ENCODE measurements around the gene ORAI3. TPM values are rescaled to one million over a fixed set of nuclear protein-coding genes. Genes with fewer than 3 reads are reported as not detected.
"Not testable (repeated sequence)": the region's sequence is repeated elsewhere in the genome, so short reads cannot be mapped to it uniquely, and the experiment has no call there.

The ORAI3 gene
- total RNA-seq, 1 donor from 2014 or later = 24.8 TPM

GRCh38 chr16:30924076-30924912 is 24.6 kb upstream of the ORAI3 start:
- DNase-seq (ENCODE audit: low read depth in 2 of 2) = no peak

GRCh38 chr16:30924913-30925631 is 23.8 kb upstream of the ORAI3 start:
- DNase-seq (ENCODE audit: low read depth in 2 of 2) = no peak

- no peak for DNase-seq (ENCODE audit: low read depth in 2 of 2)
Observed at GRCh38 chr16:30925632-30925987, 23.3 kb upstream of the ORAI3 start.

- DNase-seq (ENCODE audit: low read depth in 2 of 2) = no peak
Observed at GRCh38 chr16:30925995-30926811, 22.7 kb upstream of the ORAI3 start.

- DNase-seq (ENCODE audit: low read depth in 2 of 2) = no peak
Observed at GRCh38 chr16:30926937-30927788, 21.7 kb upstream of the ORAI3 start.

GRCh38 chr16:30927789-30928378 is 21.0 kb upstream of the ORAI3 start:
- peak; percentile 41 to 73 for DNase-seq (ENCODE audit: low read depth in 2 of 2)

GRCh38 chr16:30928390-30928789 is 20.5 kb upstream of the ORAI3 start:
- DNase-seq (ENCODE audit: low read depth in 2 of 2) = no peak

GRCh38 chr16:30929167-30929566 is 19.7 kb upstream of the ORAI3 start:
- DNase-seq (ENCODE audit: low read depth in 2 of 2) = no peak

GRCh38 chr16:30930160-30930571 is 18.7 kb upstream of the ORAI3 start:
- DNase-seq (ENCODE audit: low read depth in 2 of 2) = no peak

- DNase-seq (ENCODE audit: low read depth in 2 of 2) = no peak
Observed at GRCh38 chr16:30931068-30931650, 17.7 kb upstream of the ORAI3 start.

- peak; percentile 72 to 77 for DNase-seq (ENCODE audit: low read depth in 2 of 2)
Observed at GRCh38 chr16:30934827-30935557, 13.9 kb upstream of the ORAI3 start.

GRCh38 chr16:30937692-30938091 is 11.2 kb upstream of the ORAI3 start:
- no peak for DNase-seq (ENCODE audit: low read depth in 2 of 2)

- DNase-seq (ENCODE audit: low read depth in 2 of 2) = not testable (repeated sequence)
Observed at GRCh38 chr16:30939571-30939970, 9.3 kb upstream of the ORAI3 start.

GRCh38 chr16:30941600-30942425 is 7.1 kb upstream of the ORAI3 start:
- peak; percentile 74 to 79 for DNase-seq (ENCODE audit: low read depth in 2 of 2)

GRCh38 chr16:30942426-30942806 is 6.5 kb upstream of the ORAI3 start:
- no peak for DNase-seq (ENCODE audit: low read depth in 2 of 2)

- no peak for DNase-seq (ENCODE audit: low read depth in 2 of 2)
Observed at GRCh38 chr16:30944352-30944751, 4.5 kb upstream of the ORAI3 start.

- DNase-seq (ENCODE audit: low read depth in 2 of 2) = no peak
Observed at GRCh38 chr16:30946671-30947540, 2.0 kb upstream of the ORAI3 start.

- no peak for DNase-seq (ENCODE audit: low read depth in 2 of 2)
Observed at GRCh38 chr16:30947541-30947858, 1.4 kb upstream of the ORAI3 start.

Measured in lung microvascular endothelial cell (primary cell).